ENCODE data around the gene PDPN. TPM values are rescaled to one million over a fixed set of nuclear protein-coding genes. Genes with fewer than 3 reads are reported as not detected.
A peak's percentile ranks its signal among the peaks of the same experiment; 100 is the strongest.

PDPN gene
- total and polyA plus RNA-seq, 7 donors: 17.2 to 38.4 (median 27.9) TPM

DNA sequence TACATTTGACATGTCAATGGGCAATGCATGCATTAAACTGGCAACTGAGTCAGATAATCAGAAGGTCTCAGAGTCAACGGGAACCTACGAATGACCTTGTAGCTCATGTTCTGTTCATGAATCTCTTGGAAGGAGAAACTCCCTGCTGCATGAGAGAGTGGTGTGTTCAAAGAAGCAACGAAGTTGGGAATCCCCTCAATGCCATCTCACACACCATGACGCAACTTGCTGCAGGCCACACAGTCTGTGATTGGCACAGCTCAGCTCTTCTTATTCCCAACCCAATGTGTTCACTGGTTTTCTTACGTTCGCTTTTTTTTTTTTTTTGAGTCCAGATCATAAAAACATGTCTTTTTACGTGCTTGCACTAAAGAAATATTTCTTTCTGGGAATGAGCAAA is 62.9 kb downstream of the PDPN start:
- intact Hi-C loops (cut with DNase I): no loop called here
- no peak for ATAC-seq

GRCh38 chr1:13651279-13651678 is 67.6 kb downstream of the PDPN start:
- H3K36me3 ChIP-seq (ENCODE audit: insufficient read depth in 1 of 2, low read depth in 1 of 2): no peaks in the 10 kb centered on the region
- H3K9me3 ChIP-seq: no peaks in the 10 kb centered on the region
- intact Hi-C loops (cut with DNase I): no loop called here
- ATAC-seq: no peak
- no peak for TF ChIP-seq CTCF (IDR thresholded peaks at IDR 0.05)
- DNase-seq: no peak
- no peaks in the 10 kb centered on the region for H3K4me1 ChIP-seq
- H3K4me3 ChIP-seq: no peak overlapping the region
- 82 to 87% (median 83%) methylated on average over 3 of the region's 3 CpGs for WGBS, 3 donors
- H3K27me3 ChIP-seq (ENCODE audit: insufficient read depth in 3 of 3, low read length in 2 of 3): no peaks in the 10 kb centered on the region
- H3K27ac ChIP-seq: no peak overlapping the region

More for the DNA sequence above, 62.9 kb downstream of the PDPN start:
- DNase-seq: no peak
- no peak for TF ChIP-seq CTCF (IDR thresholded peaks at IDR 0.05)
- Histone ChIP-seq H3K4me1 (no peaks in the 10 kb centered on the region), H3K36me3 (ENCODE audit: insufficient read depth in 1 of 2, low read depth in 1 of 2) (no peaks in the 10 kb centered on the region), H3K9me3 (no peaks in the 10 kb centered on the region), H3K4me3 (no peak overlapping the region), H3K27ac (no peak overlapping the region), H3K27me3 (ENCODE audit: insufficient read depth in 3 of 3, low read length in 2 of 3) (no peaks in the 10 kb centered on the region)
- 83 to 85% (median 84%) methylated on average over 7 of the region's 7 CpGs for WGBS, 3 donors

- DNase-seq (no peak), ATAC-seq (no peak)
- intact Hi-C loops (cut with DNase I): no loop called here
- H3K36me3 ChIP-seq (ENCODE audit: insufficient read depth in 1 of 2, low read depth in 1 of 2): no peaks in the 10 kb centered on the region
- H3K4me3 ChIP-seq: no peak overlapping the region
- H3K27ac ChIP-seq: no peak overlapping the region
- H3K9me3 ChIP-seq: no peaks in the 10 kb centered on the region
- no peak for TF ChIP-seq CTCF (IDR thresholded peaks at IDR 0.05)
- 98 to 100% (median 100%) methylated on average over 1 of the region's 1 CpG for WGBS, 3 donors
- H3K4me1 ChIP-seq: no peaks in the 10 kb centered on the region
- H3K27me3 ChIP-seq (ENCODE audit: insufficient read depth in 3 of 3, low read length in 2 of 3): no peaks in the 10 kb centered on the region
Measured at GRCh38 chr1:13652238-13652637, 68.6 kb downstream of the PDPN start.

- intact Hi-C loops (cut with DNase I): no loop called here
- H3K27ac ChIP-seq: no peak overlapping the region
- DNase-seq (no peak), ATAC-seq (peak in 1 of 4 donors; percentile 56)
- no peaks in the 10 kb centered on the region for H3K9me3 ChIP-seq
- H3K4me1 ChIP-seq: no peaks in the 10 kb centered on the region
- no peak for TF ChIP-seq CTCF (IDR thresholded peaks at IDR 0.05)
- no peaks in the 10 kb centered on the region for H3K27me3 ChIP-seq (ENCODE audit: insufficient read depth in 3 of 3, low read length in 2 of 3)
- no peak overlapping the region for H3K4me3 ChIP-seq
- no peaks in the 10 kb centered on the region for H3K36me3 ChIP-seq (ENCODE audit: insufficient read depth in 1 of 2, low read depth in 1 of 2)
- WGBS, 3 donors: 56 to 61% (median 58%) methylated on average over 5 of the region's 5 CpGs
Measured at GRCh38 chr1:13661539-13661938, 77.9 kb downstream of the PDPN start.

- H3K4me1 ChIP-seq: no peaks in the 10 kb centered on the region
- TF ChIP-seq CTCF (IDR thresholded peaks at IDR 0.05): no peak
- intact Hi-C loops (cut with DNase I): no loop called here
- H3K36me3 ChIP-seq (ENCODE audit: insufficient read depth in 1 of 2, low read depth in 1 of 2): no peaks in the 10 kb centered on the region
- ATAC-seq (peak in 2 of 4 donors; percentile 36 to 38), DNase-seq (no peak)
- no peaks in the 10 kb centered on the region for H3K27me3 ChIP-seq (ENCODE audit: insufficient read depth in 3 of 3, low read length in 2 of 3)
- H3K4me3 ChIP-seq: no peak overlapping the region
- no peak overlapping the region for H3K27ac ChIP-seq
- no peaks in the 10 kb centered on the region for H3K9me3 ChIP-seq
- WGBS, 3 donors: 40 to 52% (median 51%) methylated on average over 4 of the region's 4 CpGs
Measured at GRCh38 chr1:13662493-13662892, 78.9 kb downstream of the PDPN start.

All from psoas muscle (tissue), 8 donors.